Esophagus muscularis mucosa (tissue), 4 donors: ENCODE measurements around the gene HAUS7. TPM values are rescaled to one million over a fixed set of nuclear protein-coding genes. Genes with fewer than 3 reads are reported as not detected.
A peak's percentile ranks its signal among the peaks of the same experiment; 100 is the strongest.

Experiments
- DNase-seq: peaks from one replicate; pipeline ENCODE4 v3.0.0-alpha.2; 2017; ENCODE audit errors: extremely low spot score
- H3K27ac ChIP-seq, 4 donors: fragments of 200-600 bp; sonication (generic); replicated peaks in 1 of 4; 1 replicate in 3 of 4; 2 replicates in 1 of 4; pipeline ENCODE4 v1.5.1; 2016 to 2019; ENCODE audit warnings: mild to moderate bottlenecking in 1 of 4
- H3K27me3 ChIP-seq, 4 donors: fragments of 200-600 bp; sonication (generic); one replicate each; pipeline versions ENCODE4 v1.5.1 to v1.6.0; 2016 to 2019
- H3K36me3 ChIP-seq, 4 donors: fragments of 200-600 bp; sonication (generic); one replicate each; pipeline ENCODE4 v1.5.1; 2016 to 2019
- H3K4me1 ChIP-seq, 4 donors: fragments of 200-600 bp; sonication (generic); one replicate each; pipeline ENCODE4 v1.5.1; 2016 to 2019
- H3K4me3 ChIP-seq, 4 donors: fragments of 200-600 bp; sonication (generic); 1 replicate in 2 of 4; 2 replicates in 2 of 4; pipeline ENCODE4 v1.5.1; 2016 to 2019; ENCODE audit warnings: mild to moderate bottlenecking in 4 of 4, moderate library complexity in 1 of 4
- H3K9me3 ChIP-seq, 4 donors: fragments of 200-600 bp; sonication (generic); 1 replicate in 3 of 4; 2 replicates in 1 of 4; pipeline ENCODE4 v1.5.1; 2016 to 2019
- CTCF ChIP-seq, 3 experiments: fragments of 200-600 bp in 2 of 3; fragments of 450-650 bp in 1 of 3; sonication (generic) in 2 of 3; IDR thresholded peaks; one replicate each; pipeline ENCODE4 v1.5.1; 2017 to 2019; ENCODE audit warnings: antibody characterized with exemption in 3 of 3, mild to moderate bottlenecking in 2 of 3, moderate library complexity in 1 of 3
- EP300 ChIP-seq: sonication (generic); formaldehyde crosslinking; IDR thresholded peaks from one replicate; pipeline ENCODE4 v1.6.1; 2017; ENCODE audit warnings: antibody characterized with exemption
- POLR2A ChIP-seq: fragments of 450-650 bp; IDR thresholded peaks from one replicate; pipeline ENCODE4 v1.6.1; 2017; ENCODE audit warnings: antibody characterized with exemption, moderate library complexity, mild to moderate bottlenecking, low read depth
- POLR2AphosphoS5 ChIP-seq, 2 donors: sonication (generic); formaldehyde crosslinking; IDR thresholded peaks; one replicate each; pipeline ENCODE4 v1.6.1; 2017; ENCODE audit warnings: antibody characterized with exemption in 2 of 2
- WGBS: methylation state at CpG from one replicate; pipeline ENCODE4 v1.1.5; 2018; 5-methylcytosine and 5-hydroxymethylcytosine counted together
- intact Hi-C: fragments of 100-400 bp; cut with DNase I; formaldehyde crosslinking; loops from one replicate; pipeline ENCODE4 v1.15.1; 2023
- total RNA-seq, 4 donors: library from RNA; depleted of rRNA; stranded (reverse); fragments of >200 nt; gene quantifications; one replicate each; pipeline versions ENCODE4 v1.1.0 to v1.2.1, GENCODE V29; 2016

HAUS7 gene
- total RNA-seq, 4 donors from 2014 or later: 23.4 to 25.8 (median 24.2) TPM

- DNase-seq: no peak
- no peaks in the 10 kb centered on the region for H3K9me3 ChIP-seq
- no peak overlapping the region for H3K4me3 ChIP-seq
- TF ChIP-seq EP300 (no peak), POLR2AphosphoS5 (IDR thresholded peaks at IDR 0.05) (no peak), CTCF (IDR thresholded peaks at IDR 0.05) (no peak), POLR2A (no peak)
- no peak overlapping the region for H3K27ac ChIP-seq
- peaks cover 0 to 18% (median 17%) of the 10 kb centered on the region in 4 donors for H3K4me1 ChIP-seq
- H3K27me3 ChIP-seq: no peaks in the 10 kb centered on the region
- intact Hi-C loops: no loop called here
- WGBS: 78% methylated on average over 11 of the region's 11 CpGs
- no peaks in the 10 kb centered on the region for H3K36me3 ChIP-seq
These were observed 56.6 kb downstream of the HAUS7 start for GRCh38 chrX:153413731-153414130.

GRCh38 chrX:153412746-153413720 is 57.3 kb downstream of the HAUS7 start:
- peaks cover 0 to 18% (median 17%) of the 10 kb centered on the region in 4 donors for H3K4me1 ChIP-seq
- no peaks in the 10 kb centered on the region for H3K36me3 ChIP-seq
- 74% methylated on average over 16 of the region's 23 CpGs for WGBS
- H3K9me3 ChIP-seq: no peaks in the 10 kb centered on the region
- DNase-seq: no peak
- H3K4me3 ChIP-seq: peak overlapping the region in 2 of 4 donors; percentile 60 to 68
- no peak for TF ChIP-seq POLR2AphosphoS5 (IDR thresholded peaks at IDR 0.05)
- no peak for TF ChIP-seq EP300
- no peak for TF ChIP-seq CTCF (IDR thresholded peaks at IDR 0.05)
- TF ChIP-seq POLR2A: no peak
- H3K27me3 ChIP-seq: no peaks in the 10 kb centered on the region
- H3K27ac ChIP-seq: no peak overlapping the region
- intact Hi-C loops: no loop called here

- intact Hi-C loops: no loop called here
- WGBS: 69% methylated on average over 17 of the region's 17 CpGs
- DNase-seq: no peak
- H3K4me1 ChIP-seq: peaks cover 0 to 18% (median 17%) of the 10 kb centered on the region in 4 donors
- H3K36me3 ChIP-seq: no peaks in the 10 kb centered on the region
- H3K27ac ChIP-seq: peak overlapping the region in 2 of 4 donors; percentile 39 to 45
- TF ChIP-seq EP300 (no peak), POLR2AphosphoS5 (IDR thresholded peaks at IDR 0.05) (no peak), CTCF (IDR thresholded peaks at IDR 0.05) (no peak), POLR2A (no peak)
- H3K27me3 ChIP-seq: no peaks in the 10 kb centered on the region
- peak overlapping the region; percentile 60 to 68 (median 62) for H3K4me3 ChIP-seq
- H3K9me3 ChIP-seq: no peaks in the 10 kb centered on the region
These were observed 58.3 kb downstream of the HAUS7 start for GRCh38 chrX:153411988-153412574.

GRCh38 chrX:153411255-153411987 is 59.0 kb downstream of the HAUS7 start, which contains the start of gene ZFP92:
Gene ZFP92 (plus strand): TSS chrX:153411472. CDS start chrX:153418323, 6,851 bp downstream.
- intact Hi-C loops: no loop called here
- TF ChIP-seq POLR2AphosphoS5 (IDR thresholded peaks at IDR 0.05) (no peak), CTCF (IDR thresholded peaks at IDR 0.05) (no peak), POLR2A (no peak), EP300 (no peak)
- Histone ChIP-seq H3K27ac (peak within 1 kb of the TSS in 2 of 4 donors; percentile 39 to 45), H3K4me3 (peak within 1 kb of the TSS; percentile 60 to 68 (median 62)), H3K9me3 (no peaks in the 10 kb centered on the region), H3K27me3 (no peaks in the 10 kb centered on the region), H3K4me1 (peaks cover 0 to 18% (median 17%) of the 10 kb centered on the region in 4 donors), H3K36me3 (no peaks in the 10 kb centered on the region)
- 51% methylated on average over 20 of the region's 75 CpGs for WGBS
- DNase-seq: no peak
